ENCODE results near the gene MPZL3.

The MPZL3 gene

GRCh38 chr11:118281284-118281683, 29.1 kb upstream of the MPZL3 start:
- no peak overlapping the region for H3K4me3 ChIP-seq (ENCODE audit: low read depth, low read length)
- TF ChIP-seq CTCF (IDR thresholded peaks at IDR 0.05; ENCODE audit: control insufficient read depth, extremely low read depth, insufficient read depth) = no peak
- DNase-seq (ENCODE audit: low read depth) = no peak

- TF ChIP-seq CTCF (IDR thresholded peaks at IDR 0.05; ENCODE audit: control insufficient read depth, extremely low read depth, insufficient read depth) = no peak
- H3K4me3 ChIP-seq (ENCODE audit: low read depth, low read length) = no peak overlapping the region
- DNase-seq (ENCODE audit: low read depth) = no peak
Observed at GRCh38 chr11:118277312-118277711, 25.1 kb upstream of the MPZL3 start.

GRCh38 chr11:118276422-118276821, 24.3 kb upstream of the MPZL3 start:
- H3K4me3 ChIP-seq (ENCODE audit: low read depth, low read length) = no peak overlapping the region
- TF ChIP-seq CTCF (IDR thresholded peaks at IDR 0.05; ENCODE audit: control insufficient read depth, extremely low read depth, insufficient read depth) = no peak
- no peak for DNase-seq (ENCODE audit: low read depth)

- no peak for TF ChIP-seq CTCF (IDR thresholded peaks at IDR 0.05; ENCODE audit: control insufficient read depth, extremely low read depth, insufficient read depth)
- DNase-seq (ENCODE audit: low read depth) = no peak
- no peak overlapping the region for H3K4me3 ChIP-seq (ENCODE audit: low read depth, low read length)
Observed at GRCh38 chr11:118275176-118275575, 23.0 kb upstream of the MPZL3 start.

- no peak for TF ChIP-seq CTCF (IDR thresholded peaks at IDR 0.05; ENCODE audit: control insufficient read depth, extremely low read depth, insufficient read depth)
- peak; percentile 50 for DNase-seq (ENCODE audit: low read depth)
Observed at GRCh38 chr11:118274186-118274585, 22.0 kb upstream of the MPZL3 start.

GRCh38 chr11:118272001-118272400, 19.8 kb upstream of the MPZL3 start:
- no peak for TF ChIP-seq CTCF (IDR thresholded peaks at IDR 0.05; ENCODE audit: control insufficient read depth, extremely low read depth, insufficient read depth)
- H3K4me3 ChIP-seq (ENCODE audit: low read depth, low read length) = no peak overlapping the region
- no peak for DNase-seq (ENCODE audit: low read depth)

More at GRCh38 chr11:118274186-118274585, 22.0 kb upstream of the MPZL3 start:
- H3K4me3 ChIP-seq (ENCODE audit: low read depth, low read length) = no peak overlapping the region

- TF ChIP-seq CTCF (IDR thresholded peaks at IDR 0.05; ENCODE audit: control insufficient read depth, extremely low read depth, insufficient read depth) = no peak
- H3K4me3 ChIP-seq (ENCODE audit: low read depth, low read length) = no peak overlapping the region
- DNase-seq (ENCODE audit: low read depth) = no peak
Observed at GRCh38 chr11:118267486-118267885, 15.3 kb upstream of the MPZL3 start.

Measured in LNCaP clone FGC (cell line).